HG03571 (cell line): Measurements from ENCODE around the gene SEPTIN11.
"Not testable (repeated sequence)": the region's sequence is repeated elsewhere in the genome, so short reads cannot be mapped to it uniquely, and the experiment has no call there.

ENCODE experiments used
- ATAC-seq: cut with Tn5 transposase; IDR thresholded peaks from one replicate; pipeline ENCODE4 v1.9.1; 2021; ENCODE audit not compliant: unreplicated experiment

SEPTIN11 gene

DNA sequence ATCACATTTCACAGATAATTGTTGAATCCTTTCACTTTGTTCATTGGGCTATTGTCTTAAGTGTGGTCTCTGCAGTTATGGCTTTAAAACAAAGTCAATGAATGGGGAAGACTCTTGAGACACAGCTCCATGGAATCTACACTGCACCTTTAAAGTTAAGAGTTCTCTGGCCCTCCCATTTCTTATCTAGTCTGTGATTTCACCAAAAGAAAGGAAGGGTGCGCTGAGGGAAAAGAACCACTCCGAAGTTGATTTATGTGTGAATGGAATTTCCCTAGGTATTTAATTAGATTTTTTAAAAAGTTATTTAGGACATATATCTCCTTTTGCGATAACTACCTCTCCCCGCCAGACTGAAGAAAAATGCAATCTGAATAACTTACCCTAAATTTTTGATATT is 2.5 kb downstream of the SEPTIN11 start:
- no peak for ATAC-seq

DNA sequence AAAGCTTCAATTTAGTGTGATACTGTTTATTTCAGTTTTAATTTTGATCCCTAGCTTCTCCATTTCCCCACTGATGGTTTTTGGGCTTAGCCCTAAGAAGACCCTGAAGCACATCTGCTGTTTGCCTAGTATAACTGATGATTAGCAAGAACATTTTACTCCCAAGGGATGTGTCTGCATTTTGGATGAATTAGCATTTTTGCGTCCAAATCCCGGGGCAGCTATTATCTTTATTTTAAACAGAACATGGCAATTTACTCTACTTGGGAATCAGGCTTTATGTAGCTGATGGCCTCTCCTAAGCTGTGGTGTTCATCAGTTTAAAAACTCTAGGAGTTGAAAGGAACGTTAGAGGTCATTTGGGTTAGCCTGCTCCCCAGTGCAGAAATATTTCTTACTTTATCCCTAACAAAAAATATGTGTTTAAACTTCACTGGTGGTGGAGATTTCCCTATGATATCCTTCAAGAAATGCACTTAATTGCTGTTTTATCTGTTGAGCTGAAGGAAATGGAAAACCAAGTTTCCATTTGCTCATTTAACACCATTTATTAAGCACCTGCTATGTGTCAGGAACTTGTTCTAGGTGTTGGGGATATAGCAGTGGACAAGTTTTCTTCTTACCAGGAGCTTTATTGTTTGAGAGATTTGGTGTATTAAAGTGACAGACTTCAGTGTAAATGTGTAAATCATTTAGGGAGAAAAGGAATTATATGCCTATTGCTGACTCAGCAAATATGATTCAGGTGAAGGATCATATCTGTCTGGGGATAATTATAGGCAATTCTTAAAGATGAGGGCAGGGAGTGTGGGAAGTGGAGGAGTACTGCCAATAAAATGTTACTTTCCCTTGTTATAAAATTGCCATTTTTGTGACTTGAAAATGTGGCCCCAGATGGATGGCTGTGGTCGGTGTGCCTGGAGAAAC is 3.4 kb downstream of the SEPTIN11 start:
- ATAC-seq, result no peak

- no peak for ATAC-seq
Observed at GRCh38 chr4:76953956-76954355, 4.4 kb downstream of the SEPTIN11 start.

- no peak for ATAC-seq
Observed at GRCh38 chr4:76954489-76954888, 4.9 kb downstream of the SEPTIN11 start.

DNA sequence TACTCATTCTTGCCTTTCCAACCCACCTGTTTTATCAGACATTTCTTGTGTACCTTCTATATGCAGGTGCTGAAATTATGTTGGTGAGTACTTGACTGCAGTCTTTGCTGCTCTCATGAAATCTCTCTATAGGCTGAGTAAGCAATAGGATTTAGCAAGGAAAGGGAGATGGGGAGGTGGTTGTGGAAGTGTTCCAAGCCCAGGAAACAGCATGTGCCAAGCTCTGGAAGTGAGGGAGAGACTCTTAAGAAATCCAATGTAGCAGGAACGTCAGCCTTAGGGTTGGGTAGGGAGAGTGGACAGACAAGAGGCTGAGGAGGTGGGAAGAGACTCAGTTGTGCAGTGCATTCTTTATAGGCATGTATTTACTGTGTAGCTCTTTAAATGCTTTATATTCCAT is 5.6 kb downstream of the SEPTIN11 start:
- ATAC-seq, result no peak

DNA sequence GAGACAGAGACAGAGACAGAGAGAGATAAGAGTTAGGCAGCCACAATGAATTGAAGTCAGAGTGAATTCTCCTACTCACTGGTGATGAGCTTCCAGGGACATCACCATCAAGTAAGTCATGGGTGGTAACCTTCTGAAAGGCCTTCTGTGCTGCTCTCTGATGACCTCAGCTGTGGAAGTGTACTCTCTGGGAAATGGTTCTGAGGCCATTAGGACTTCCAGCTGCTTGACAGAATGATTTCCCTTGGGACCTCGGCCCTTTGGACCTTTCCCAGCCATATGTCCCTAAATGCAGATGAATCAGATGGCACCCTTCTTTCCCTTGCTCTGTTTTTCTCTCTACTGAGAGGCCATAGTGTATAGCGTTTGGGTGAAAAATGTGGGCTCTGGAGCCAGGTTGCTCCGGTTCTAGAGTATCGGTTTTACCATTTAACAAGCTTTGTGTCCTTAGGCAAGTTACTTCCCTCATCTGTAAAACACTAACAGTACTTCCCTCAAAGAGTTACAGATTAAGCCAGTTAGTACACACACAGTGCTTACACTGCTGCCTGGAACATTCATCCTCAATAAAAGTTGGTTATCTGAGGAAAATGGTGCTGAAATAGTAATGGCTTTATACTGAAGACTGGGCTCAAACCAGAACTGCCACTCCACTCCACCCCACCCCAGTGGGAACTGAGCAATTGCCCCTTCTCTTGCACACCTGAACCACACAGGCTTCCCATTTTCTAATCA is 7.6 kb downstream of the SEPTIN11 start:
- ATAC-seq, result no peak

DNA sequence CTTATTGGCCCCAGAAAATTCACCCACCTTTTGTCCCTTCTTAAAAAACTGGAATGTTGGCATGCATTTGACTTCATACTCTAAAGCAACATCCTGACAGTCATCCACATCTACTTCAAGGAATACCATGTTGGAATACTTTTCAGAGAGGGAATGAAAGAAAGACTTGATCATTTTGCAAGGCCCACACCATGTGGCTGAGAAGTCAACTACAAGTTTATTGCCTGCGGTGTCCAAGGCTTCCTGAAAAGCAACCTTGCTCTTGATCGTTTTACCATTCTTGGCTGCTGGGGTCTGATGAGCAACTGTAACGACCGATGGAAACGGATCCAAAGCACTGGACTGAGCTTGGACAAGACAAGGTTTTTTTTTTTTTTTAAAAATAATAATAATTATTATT is 9.3 kb downstream of the SEPTIN11 start:
- no peak for ATAC-seq

DNA sequence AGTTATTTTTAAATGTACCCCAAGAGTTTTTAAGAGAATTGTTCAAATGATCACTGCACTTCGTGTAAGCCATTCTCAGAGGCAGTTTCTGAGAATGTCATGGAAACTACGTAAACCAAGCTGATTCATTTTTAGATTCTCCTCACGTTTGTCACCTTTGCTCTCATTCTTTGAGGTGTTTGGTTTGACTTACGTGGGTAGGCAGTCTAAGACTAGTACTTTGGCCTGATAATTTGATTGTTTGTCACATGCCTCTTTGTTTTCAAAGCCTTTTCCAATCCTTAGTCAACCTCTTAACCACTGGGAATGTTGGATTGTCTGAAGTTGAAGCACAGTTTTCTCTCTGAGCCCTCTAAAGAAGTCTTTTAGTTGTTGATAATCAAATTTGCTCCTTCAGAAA is 10.5 kb downstream of the SEPTIN11 start:
- ATAC-seq, result no peak

GRCh38 chr4:76962406-76963130 is 13.0 kb downstream of the SEPTIN11 start:
- no peak for ATAC-seq

DNA sequence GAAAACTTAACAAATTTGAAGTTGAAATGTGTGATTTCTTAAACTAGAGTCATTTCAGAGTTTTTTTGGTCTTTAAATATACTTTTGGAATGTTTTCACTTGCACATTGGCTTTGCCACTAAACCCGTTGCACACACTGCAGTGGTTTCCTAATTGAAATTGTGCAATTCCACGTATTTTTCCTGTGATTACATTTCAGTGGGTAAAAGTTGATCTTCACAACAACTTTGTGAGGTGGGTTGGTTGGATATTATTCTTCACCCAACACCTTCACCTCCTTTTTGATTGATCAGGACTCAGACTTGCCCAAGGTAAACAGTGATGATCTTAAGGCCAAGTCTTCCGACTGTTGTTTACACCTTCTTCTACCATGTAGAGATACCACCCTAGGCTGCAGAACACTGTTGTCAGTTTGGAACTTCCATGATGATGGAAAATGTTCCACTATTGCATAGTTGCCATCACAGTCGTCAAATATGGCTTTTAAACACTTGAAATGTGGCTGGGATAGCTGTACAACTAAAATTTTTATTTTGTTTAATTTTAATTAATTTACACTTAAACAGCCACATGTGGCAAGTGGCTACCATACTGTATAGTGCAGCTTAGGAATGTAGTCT is 13.7 kb downstream of the SEPTIN11 start:
- no peak for ATAC-seq

- ATAC-seq, result not testable (repeated sequence)
Observed at GRCh38 chr4:76963927-76964326, 14.4 kb downstream of the SEPTIN11 start.

GRCh38 chr4:76964769-76965168 is 15.2 kb downstream of the SEPTIN11 start:
- ATAC-seq, result no peak

DNA sequence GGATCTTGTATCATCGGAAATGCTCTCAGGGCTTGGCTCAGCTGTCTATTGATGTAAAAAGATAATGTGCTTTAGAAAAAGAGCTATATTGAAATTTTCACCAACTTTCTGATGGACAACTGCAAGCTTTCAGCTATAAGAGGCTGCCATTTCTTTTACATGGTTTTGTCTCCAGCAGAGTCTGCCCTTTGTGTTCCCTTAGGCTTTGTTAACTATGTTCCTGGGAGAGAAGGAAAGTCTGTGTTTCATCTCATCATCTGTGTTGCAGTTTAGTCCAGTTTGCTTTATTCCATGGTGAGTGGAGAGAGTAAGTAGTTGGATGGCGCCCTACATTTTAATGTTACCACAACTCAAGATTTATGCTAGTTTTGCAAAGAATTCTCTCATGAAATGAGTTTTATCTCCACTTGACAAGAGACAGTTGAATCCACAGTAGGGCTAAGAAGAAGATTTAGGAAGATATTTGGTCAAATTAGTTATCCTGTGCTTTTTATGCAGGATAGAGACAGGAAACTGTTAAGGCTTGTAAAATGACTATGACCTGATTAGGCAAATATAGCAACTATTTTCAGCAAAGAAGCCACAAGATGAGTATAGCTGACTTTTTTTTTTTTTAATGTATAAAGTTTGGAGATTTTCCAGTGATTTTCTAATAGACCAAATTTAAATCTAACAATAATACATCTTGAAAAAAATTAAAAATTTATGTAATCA is 16.5 kb downstream of the SEPTIN11 start:
- no peak for ATAC-seq

DNA sequence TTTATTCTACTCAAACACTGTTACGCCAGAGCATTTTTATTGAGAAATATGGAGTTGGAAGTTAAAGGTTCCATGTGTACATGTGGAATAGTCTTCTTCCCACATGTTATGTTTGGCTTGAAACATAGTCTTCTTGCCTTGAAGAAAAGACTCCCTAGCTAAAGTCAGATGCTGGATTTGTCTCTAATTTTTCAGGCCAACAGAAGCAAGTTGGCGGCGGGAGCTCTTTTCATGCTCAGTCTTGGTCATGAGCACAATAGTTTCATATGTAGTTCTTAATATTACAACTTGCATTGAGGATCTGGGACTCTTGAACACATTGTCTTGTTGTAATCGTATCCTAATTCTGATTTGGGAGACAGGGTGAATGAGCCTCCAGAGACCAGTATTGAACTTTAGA is 19.4 kb downstream of the SEPTIN11 start:
- ATAC-seq, result no peak

DNA sequence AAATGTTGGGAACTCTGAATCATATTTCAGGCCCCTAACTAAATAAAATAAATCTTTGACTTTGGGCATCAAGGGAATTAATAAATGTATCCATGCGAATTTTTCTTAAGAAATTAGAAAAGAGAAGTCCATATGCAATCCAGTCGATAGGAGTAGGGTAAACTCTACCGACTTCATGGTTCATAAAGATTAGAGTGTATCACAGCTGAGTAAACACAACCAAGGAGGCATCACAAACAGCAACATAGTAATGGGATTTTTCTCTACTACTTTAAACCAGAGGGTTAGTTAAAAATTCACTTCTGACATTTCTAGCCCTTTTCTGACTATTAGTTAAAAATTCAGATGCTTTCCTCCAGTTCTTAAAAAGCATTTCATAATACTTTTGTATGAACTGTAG is 19.9 kb downstream of the SEPTIN11 start:
- no peak for ATAC-seq

GRCh38 chr4:76969941-76970529 is 20.5 kb downstream of the SEPTIN11 start:
- no peak for ATAC-seq

- no peak for ATAC-seq
Observed at GRCh38 chr4:76972306-76972705, 22.8 kb downstream of the SEPTIN11 start.

DNA sequence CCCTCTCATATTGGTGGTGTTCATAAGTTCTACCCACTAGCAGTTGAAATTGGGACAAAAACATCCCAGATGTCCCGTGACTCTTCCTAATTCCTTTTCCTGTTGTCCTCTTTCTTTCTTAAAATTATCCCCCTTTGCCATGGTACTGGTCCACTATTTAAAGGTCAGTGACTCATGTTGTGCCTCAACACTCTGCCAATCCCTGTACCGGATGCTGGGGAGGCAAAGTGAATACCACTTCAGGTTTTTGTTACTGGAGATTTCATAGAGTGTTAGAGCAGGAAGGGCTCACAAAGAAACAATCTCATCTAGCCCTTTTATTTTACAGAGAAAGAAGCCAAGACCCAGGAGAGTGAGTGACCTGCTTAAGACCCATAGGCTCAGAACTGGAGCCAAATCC is 24.6 kb downstream of the SEPTIN11 start:
- ATAC-seq, result no peak

GRCh38 chr4:76977113-76977512 is 27.6 kb downstream of the SEPTIN11 start:
- ATAC-seq, result no peak

- no peak for ATAC-seq
Observed at GRCh38 chr4:76977736-76978350, 28.3 kb downstream of the SEPTIN11 start.
